Measurements from ENCODE around the gene TBC1D22A. TPM values are rescaled to one million over a fixed set of nuclear protein-coding genes. Genes with fewer than 3 reads are reported as not detected.

The TBC1D22A gene
- polyA plus RNA-seq, 1 of the 3 experiments (the other 2 are of a cell fraction) = 16.5 TPM

GRCh38 chr22:47046411-47047065, 284.1 kb downstream of the TBC1D22A start:
- no peaks in the 10 kb centered on the region; a peak in 2 of 4 replicates for H3K4me1 ChIP-seq (ENCODE audit: control insufficient read depth in 1 of 2, insufficient read depth in 2 of 2, low read depth in 1 of 2, low read length in 1 of 2)
- no peaks in the 10 kb centered on the region for H3K27me3 ChIP-seq (ENCODE audit: insufficient read depth)
- no peaks in the 10 kb centered on the region for H3K36me3 ChIP-seq (replicated peaks in 1 of 2; ENCODE audit: control insufficient read depth in 1 of 2, insufficient read depth in 2 of 2, low read length in 1 of 2)
- H3K79me2 ChIP-seq (ENCODE audit: insufficient read depth) = no peaks in the 10 kb centered on the region
- H3K9me2 ChIP-seq = no peaks in the 10 kb centered on the region
- H3K4me3 ChIP-seq (ENCODE audit: low read depth in 2 of 2, low read length in 1 of 2) = no peak overlapping the region
- H3K9me3 ChIP-seq = no peaks in the 10 kb centered on the region
- 96% methylated on average over 8 of the region's 10 CpGs for WGBS (ENCODE audit: low lambda C conversion rate)
- H3K27ac ChIP-seq (ENCODE audit: low read depth in 2 of 2, low read length in 1 of 2) = no peak overlapping the region
- no peak for TF ChIP-seq YY1 (IDR thresholded peaks at IDR 0.05; ENCODE audit: low read depth)
- ChIA-PET POLR2A (no interaction called here), CTCF (no interaction called here)
- no peak for DNase-seq
- H4K20me1 ChIP-seq (ENCODE audit: insufficient read depth) = no peaks in the 10 kb centered on the region
- no peak overlapping the region for H2AFZ ChIP-seq (ENCODE audit: low read depth)
- H3F3A ChIP-seq (replicated peaks; ENCODE audit: insufficient read depth) = no peaks in the 10 kb centered on the region
- no peak overlapping the region for H3K4me2 ChIP-seq
- H3K9ac ChIP-seq = no peak overlapping the region

- Histone ChIP-seq H3K4me2 (no peak overlapping the region), H3K9ac (no peak overlapping the region), H3K27ac (ENCODE audit: low read depth in 2 of 2, low read length in 1 of 2) (no peak overlapping the region), H3K4me3 (ENCODE audit: low read depth in 2 of 2, low read length in 1 of 2) (no peak overlapping the region), H3F3A (replicated peaks; ENCODE audit: insufficient read depth) (no peaks in the 10 kb centered on the region), H3K9me2 (no peaks in the 10 kb centered on the region), H3K27me3 (ENCODE audit: insufficient read depth) (no peaks in the 10 kb centered on the region), H4K20me1 (ENCODE audit: insufficient read depth) (no peaks in the 10 kb centered on the region), H3K4me1 (ENCODE audit: control insufficient read depth in 1 of 2, insufficient read depth in 2 of 2, low read depth in 1 of 2, low read length in 1 of 2) (no peaks in the 10 kb centered on the region; a peak in 2 of 4 replicates), H3K9me3 (no peaks in the 10 kb centered on the region), H3K79me2 (ENCODE audit: insufficient read depth) (no peaks in the 10 kb centered on the region), H2AFZ (ENCODE audit: low read depth) (no peak overlapping the region), H3K36me3 (replicated peaks in 1 of 2; ENCODE audit: control insufficient read depth in 1 of 2, insufficient read depth in 2 of 2, low read length in 1 of 2) (no peaks in the 10 kb centered on the region)
- TF ChIP-seq MAX (IDR thresholded peaks at IDR 0.05; ENCODE audit: low read depth) (no peak), MXI1 (IDR thresholded peaks at IDR 0.05; ENCODE audit: low read depth, low read length) (no peak), REST (IDR thresholded peaks at IDR 0.05; ENCODE audit: low read depth, low read length) (no peak), USF2 (IDR thresholded peaks at IDR 0.05; ENCODE audit: borderline replicate concordance, low read depth, low read length) (no peak), IRF3 (IDR thresholded peaks at IDR 0.05; ENCODE audit: low read depth, low read length) (no peak), JUND (IDR thresholded peaks at IDR 0.05) (no peak), FOXJ3 (CRISPR knock-in tag; IDR thresholded peaks at IDR 0.05) (no peak), YY1 (IDR thresholded peaks at IDR 0.05; ENCODE audit: low read depth) (no peak), SIN3A (IDR thresholded peaks at IDR 0.05; ENCODE audit: borderline replicate concordance, low read depth, low read length) (no peak), USF1 (IDR thresholded peaks at IDR 0.05; ENCODE audit: borderline replicate concordance, low read depth) (no peak), FOSL2 (IDR thresholded peaks at IDR 0.05; ENCODE audit: borderline replicate concordance, low read depth) (no peak), RAD21 (IDR thresholded peaks at IDR 0.05; ENCODE audit: low read length) (no peak), GABPA (IDR thresholded peaks at IDR 0.05; ENCODE audit: low read depth) (no peak)
- no peak for DNase-seq
- ChIA-PET CTCF (interaction anchor here (1.0 kb wide), 1 partner anchor 249 kb away, joined by 3 read pairs; no protein-coding TSS in a partner anchor), POLR2A (no interaction called here)
- 92% methylated on average over 10 of the region's 13 CpGs for WGBS (ENCODE audit: low lambda C conversion rate)
Measured at GRCh38 chr22:47047321-47048122, 285.1 kb downstream of the TBC1D22A start.
